Stomach (tissue), 9 donors: ENCODE results near the gene HOXB8. TPM values are rescaled to one million over a fixed set of nuclear protein-coding genes. Genes with fewer than 3 reads are reported as not detected.

Source experiments
- DNase-seq, 2 donors: peaks; one replicate each; pipeline versions ENCODE4 v3.0.0 to v3.0.0-alpha.2; 2013 to 2019
- H3K27ac ChIP-seq, 5 donors: fragments of 200-600 bp in 4 of 5; sonication (generic) in 4 of 5; one replicate each; pipeline ENCODE4 v1.5.1; 2013 to 2019; ENCODE audit warnings: mild to moderate bottlenecking in 1 of 5, moderate library complexity in 1 of 5
- H3K27me3 ChIP-seq, 3 donors: fragments of 200-600 bp; sonication (generic); one replicate each; pipeline ENCODE4 v1.5.1; 2017 to 2019; ENCODE audit warnings: mixed run types in 1 of 3
- H3K36me3 ChIP-seq, 4 donors: fragments of 200-600 bp; sonication (generic); 1 replicate in 3 of 4; 2 replicates in 1 of 4; pipeline ENCODE4 v1.5.1; 2016 to 2019
- H3K4me1 ChIP-seq, 4 donors: fragments of 200-600 bp; sonication (generic); one replicate each; pipeline ENCODE4 v1.5.1; 2016 to 2019
- H3K4me3 ChIP-seq, 4 donors: fragments of 200-600 bp; sonication (generic) in 3 of 4; one replicate each; pipeline ENCODE4 v1.5.1; 2016 to 2019; ENCODE audit warnings: mild to moderate bottlenecking in 1 of 4
- H3K9me3 ChIP-seq, 4 donors: fragments of 200-600 bp; sonication (generic); one replicate each; pipeline ENCODE4 v1.5.1; 2016 to 2019
- EP300 ChIP-seq: sonication (generic); formaldehyde crosslinking; IDR thresholded peaks from one replicate; pipeline ENCODE4 v1.6.1; 2017; ENCODE audit warnings: antibody characterized with exemption
- POLR2A ChIP-seq, 4 donors: fragments of 450-650 bp; IDR thresholded peaks; one replicate each; pipeline ENCODE4 v1.6.1; 2016; ENCODE audit warnings: antibody characterized with exemption in 4 of 4, control low read depth in 2 of 4, mild to moderate bottlenecking in 1 of 4, moderate library complexity in 1 of 4
- POLR2AphosphoS5 ChIP-seq, 3 donors: sonication (generic); formaldehyde crosslinking; IDR thresholded peaks; one replicate each; pipeline ENCODE4 v1.6.1; 2016; ENCODE audit warnings: antibody characterized with exemption in 3 of 3
- WGBS, 5 donors: extraction: QIAGEN DNeasy Blood & Tissue Kit in 3 of 5; methylation state at CpG; one replicate each; pipeline versions ENCODE4 v1.1.5 to v1.1.7; 2013 to 2018; 5-methylcytosine and 5-hydroxymethylcytosine counted together
- intact Hi-C: fragments of 100-400 bp; cut with DNase I; formaldehyde crosslinking; loops from one replicate; pipeline ENCODE4 v1.15.1; 2023; ENCODE audit warnings: low total_unique reads
- polyA plus RNA-seq, 3 donors: library from polyadenylated mRNA; stranded (reverse); fragments of 200-250 nt; gene quantifications; one replicate each; pipeline ENCODE4 v1.2.3, GENCODE V29; 2013
- total RNA-seq, 5 donors: library from RNA; depleted of rRNA; stranded (reverse); fragments of >200 nt; gene quantifications; one replicate each; pipeline versions ENCODE4 v1.1.0 to v1.2.3, GENCODE V29; 2014 to 2016
- TF ChIP-seq, protein P1 (sequence below), 7 experiments: fragments of 450-650 bp in 4 of 7; fragments of 200-600 bp in 3 of 7; sonication (generic) in 3 of 7; IDR thresholded peaks; one replicate each; pipeline ENCODE4 v1.5.1; 2016 to 2019; ENCODE audit warnings: antibody characterized with exemption in 7 of 7, control low read depth in 2 of 7, mild to moderate bottlenecking in 1 of 7
- donor health status: healthy with polysubstance abuse.
- donor health status: Bipolar disorder and iron deficiency.
- donor health status: healthy.

The HOXB8 gene
- total and polyA plus RNA-seq, 8 donors, result 0.46 to 13.0 (median 1.3) TPM; not detected in 1

GRCh38 chr17:48599354-48599753 lies 15.7 kb downstream of the HOXB8 start:
- no peak for DNase-seq
- intact Hi-C loops, result no loop called here
- WGBS, 5 donors, result 37 to 65% (median 51%) methylated on average over 5 of the region's 5 CpGs
- peak overlapping the region in 3 of 5 donors; percentile 14 to 95 (median 93) for H3K27ac ChIP-seq
- no peak for TF ChIP-seq POLR2AphosphoS5 (IDR thresholded peaks at IDR 0.05)
- TF ChIP-seq, protein P1, sequence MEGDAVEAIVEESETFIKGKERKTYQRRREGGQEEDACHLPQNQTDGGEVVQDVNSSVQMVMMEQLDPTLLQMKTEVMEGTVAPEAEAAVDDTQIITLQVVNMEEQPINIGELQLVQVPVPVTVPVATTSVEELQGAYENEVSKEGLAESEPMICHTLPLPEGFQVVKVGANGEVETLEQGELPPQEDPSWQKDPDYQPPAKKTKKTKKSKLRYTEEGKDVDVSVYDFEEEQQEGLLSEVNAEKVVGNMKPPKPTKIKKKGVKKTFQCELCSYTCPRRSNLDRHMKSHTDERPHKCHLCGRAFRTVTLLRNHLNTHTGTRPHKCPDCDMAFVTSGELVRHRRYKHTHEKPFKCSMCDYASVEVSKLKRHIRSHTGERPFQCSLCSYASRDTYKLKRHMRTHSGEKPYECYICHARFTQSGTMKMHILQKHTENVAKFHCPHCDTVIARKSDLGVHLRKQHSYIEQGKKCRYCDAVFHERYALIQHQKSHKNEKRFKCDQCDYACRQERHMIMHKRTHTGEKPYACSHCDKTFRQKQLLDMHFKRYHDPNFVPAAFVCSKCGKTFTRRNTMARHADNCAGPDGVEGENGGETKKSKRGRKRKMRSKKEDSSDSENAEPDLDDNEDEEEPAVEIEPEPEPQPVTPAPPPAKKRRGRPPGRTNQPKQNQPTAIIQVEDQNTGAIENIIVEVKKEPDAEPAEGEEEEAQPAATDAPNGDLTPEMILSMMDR (IDR thresholded peaks at IDR 0.05), result no peak
- no peak for TF ChIP-seq POLR2A (IDR thresholded peaks at IDR 0.05)
- no peak for TF ChIP-seq EP300
- no peak overlapping the region for H3K4me3 ChIP-seq
- H3K9me3 ChIP-seq, result no peaks in the 10 kb centered on the region
- H3K36me3 ChIP-seq, result no peaks in the 10 kb centered on the region
- peaks cover 0 to 100% (median 99%) of the 10 kb centered on the region in 3 donors for H3K27me3 ChIP-seq
- peaks cover 6 to 86% (median 64%) of the 10 kb centered on the region in 4 donors for H3K4me1 ChIP-seq

- intact Hi-C loops, result no loop called here
- Histone ChIP-seq H3K27me3 (peaks cover 0 to 100% (median 99%) of the 10 kb centered on the region in 3 donors), H3K4me3 (peak overlapping the region in 2 of 4 donors; percentile 55 to 58), H3K27ac (peak overlapping the region in 4 of 5 donors; percentile 6 to 95 (median 92)), H3K36me3 (no peaks in the 10 kb centered on the region), H3K9me3 (no peaks in the 10 kb centered on the region), H3K4me1 (peaks cover 8 to 93% (median 69%) of the 10 kb centered on the region in 4 donors)
- TF ChIP-seq POLR2A (IDR thresholded peaks at IDR 0.05), result no peak
- no peak for DNase-seq
- WGBS, 5 donors, result 23 to 50% (median 31%) methylated on average over 7 of the region's 7 CpGs
Measured at GRCh38 chr17:48598736-48599135, 16.4 kb downstream of the HOXB8 start.

GRCh38 chr17:48597778-48598631 lies 17.1 kb downstream of the HOXB8 start:
- intact Hi-C loops, result no loop called here
- peaks cover 8 to 99% (median 73%) of the 10 kb centered on the region in 4 donors for H3K4me1 ChIP-seq
- H3K4me3 ChIP-seq, result peak overlapping the region; percentile 52 to 58 (median 56)
- peaks cover 2 to 100% (median 97%) of the 10 kb centered on the region in 3 donors for H3K27me3 ChIP-seq
- peak overlapping the region; percentile 79 to 95 (median 93) for H3K27ac ChIP-seq
- 1 to 3% (median 2%) methylated on average over 65 to 68 of the region's 68 CpGs for WGBS, 5 donors
- peak in 2 of 3 donors; percentile 31 to 73 for TF ChIP-seq POLR2AphosphoS5 (IDR thresholded peaks at IDR 0.05)
- no peak for TF ChIP-seq POLR2A (IDR thresholded peaks at IDR 0.05)
- no peak for TF ChIP-seq EP300
- H3K9me3 ChIP-seq, result no peaks in the 10 kb centered on the region
- no peaks in the 10 kb centered on the region for H3K36me3 ChIP-seq
- peak; percentile 47 to 87 for DNase-seq

- Histone ChIP-seq H3K4me1 (peaks cover 8 to 99% (median 71%) of the 10 kb centered on the region in 4 donors), H3K9me3 (no peaks in the 10 kb centered on the region), H3K36me3 (no peaks in the 10 kb centered on the region), H3K27ac (peak overlapping the region; percentile 79 to 95 (median 93)), H3K4me3 (peak overlapping the region; percentile 52 to 58 (median 56)), H3K27me3 (peaks cover 3 to 100% (median 97%) of the 10 kb centered on the region in 3 donors)
- no peak for DNase-seq
- WGBS, 5 donors, result 2 to 7% (median 3%) methylated on average over 9 to 16 of the region's 16 CpGs
- intact Hi-C loops, result no loop called here
- TF ChIP-seq EP300, result no peak
- TF ChIP-seq POLR2A (IDR thresholded peaks at IDR 0.05), result no peak
- TF ChIP-seq POLR2AphosphoS5 (IDR thresholded peaks at IDR 0.05), result no peak
- TF ChIP-seq, protein P1 (IDR thresholded peaks at IDR 0.05), result no peak
Measured at GRCh38 chr17:48597528-48597777, 17.6 kb downstream of the HOXB8 start.

GRCh38 chr17:48596735-48597527 lies 18.2 kb downstream of the HOXB8 start:
- no peak for DNase-seq
- intact Hi-C loops, result no loop called here
- TF ChIP-seq EP300 (no peak), POLR2A (IDR thresholded peaks at IDR 0.05) (no peak), POLR2AphosphoS5 (IDR thresholded peaks at IDR 0.05) (peak in 1 of 3 donors; percentile 40)
- TF ChIP-seq, protein P1 (IDR thresholded peaks at IDR 0.05), result no peak
- 8 to 11% (median 9%) methylated on average over 25 to 26 of the region's 26 CpGs for WGBS, 5 donors
- Histone ChIP-seq H3K9me3 (no peaks in the 10 kb centered on the region), H3K4me3 (peak overlapping the region; percentile 52 to 58 (median 56)), H3K4me1 (peaks cover 8 to 99% (median 68%) of the 10 kb centered on the region in 4 donors), H3K27me3 (peaks cover 3 to 100% (median 97%) of the 10 kb centered on the region in 3 donors), H3K27ac (peak overlapping the region; percentile 79 to 95 (median 93)), H3K36me3 (no peaks in the 10 kb centered on the region)
